ENCODE results near the gene HDAC11. TPM values are rescaled to one million over a fixed set of nuclear protein-coding genes. Genes with fewer than 3 reads are reported as not detected.
"Not testable (repeated sequence)": the region's sequence is repeated elsewhere in the genome, so short reads cannot be mapped to it uniquely, and the experiment has no call there.

The HDAC11 gene
- total RNA-seq, 2 donors from 2014 or later: 3.6 to 5.4 TPM

DNA sequence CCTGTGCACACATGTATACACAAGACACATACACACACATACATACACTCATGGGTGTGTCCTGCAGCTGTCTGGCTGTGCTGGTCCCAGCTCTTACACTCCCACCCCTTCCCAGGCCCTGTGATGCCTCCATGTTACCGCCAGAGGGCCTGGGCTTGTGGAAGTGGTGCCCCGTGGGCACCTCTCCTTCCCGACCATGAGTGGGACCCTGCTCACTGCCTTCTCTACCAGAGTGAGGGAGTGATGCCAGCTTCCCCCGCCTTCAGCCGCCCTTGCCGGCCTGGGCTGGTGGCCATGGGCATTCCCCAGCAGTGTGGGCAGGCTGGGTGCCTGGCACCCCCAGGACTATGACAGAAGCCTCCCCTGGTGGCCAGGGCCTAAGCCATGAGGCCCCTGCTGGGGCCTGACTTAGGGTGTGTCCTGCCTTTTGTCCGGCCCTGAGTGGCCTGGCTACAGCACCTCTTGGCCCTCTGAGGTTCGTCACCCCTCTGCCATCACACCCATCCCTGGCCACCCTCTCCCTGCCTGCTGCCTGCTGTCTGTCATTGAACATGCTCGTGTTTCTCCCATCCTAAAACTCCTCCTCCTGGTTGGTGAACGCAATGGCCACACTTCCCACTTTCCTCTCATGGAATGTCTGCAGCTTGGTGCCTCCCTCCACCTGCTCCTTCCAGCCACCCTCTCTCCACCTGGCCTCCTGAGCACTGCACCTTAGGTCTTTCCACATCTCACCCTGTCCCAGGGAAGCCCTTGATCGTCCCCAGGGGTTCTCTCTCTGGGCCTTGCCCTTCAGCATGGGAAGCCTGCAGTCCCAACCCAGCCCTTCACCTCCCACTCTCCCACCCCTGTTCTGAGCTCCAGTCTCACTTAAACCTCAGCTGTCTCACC is 14.6 kb downstream of the HDAC11 start:
- Mint-ChIP-seq H3K27ac (peak overlapping the region; percentile 31), H3K36me3 (ENCODE audit: low read depth) (no peaks in the 10 kb centered on the region), H3K9me3 (no peaks in the 10 kb centered on the region), H3K4me3 (no peak overlapping the region), H3K27me3 (no peaks in the 10 kb centered on the region), H3K4me1 (no peaks in the 10 kb centered on the region)
- ATAC-seq (replicated peaks): no peak

DNA sequence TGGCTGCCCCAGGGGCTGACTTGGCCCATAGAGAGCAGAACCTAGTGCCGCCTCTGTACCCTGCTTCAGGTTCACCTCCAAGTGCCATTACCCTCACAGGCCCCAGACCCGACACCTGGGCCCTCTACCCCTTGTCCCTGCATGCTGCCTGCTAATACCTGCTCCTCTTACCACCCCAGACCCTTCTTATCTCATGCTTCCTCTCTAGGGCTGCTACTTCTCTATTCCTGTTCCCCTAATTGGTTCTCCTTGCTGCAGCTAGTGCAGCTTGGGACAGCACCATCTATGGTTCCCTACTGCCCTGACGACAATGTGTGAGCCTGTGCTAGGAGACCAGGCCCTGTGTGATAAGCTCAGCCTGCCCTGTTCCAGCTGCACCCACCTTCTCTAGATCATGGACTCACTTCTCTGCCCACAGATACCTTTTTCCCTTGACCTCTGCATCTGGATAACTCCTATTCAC is 15.3 kb downstream of the HDAC11 start:
- no peaks in the 10 kb centered on the region for H3K27me3 Mint-ChIP-seq
- no peaks in the 10 kb centered on the region for H3K9me3 Mint-ChIP-seq
- peak overlapping the region; percentile 31 for H3K27ac Mint-ChIP-seq
- no peak for ATAC-seq (replicated peaks)
- no peaks in the 10 kb centered on the region for H3K36me3 Mint-ChIP-seq (ENCODE audit: low read depth)
- no peaks in the 10 kb centered on the region for H3K4me1 Mint-ChIP-seq
- H3K4me3 Mint-ChIP-seq: no peak overlapping the region

DNA sequence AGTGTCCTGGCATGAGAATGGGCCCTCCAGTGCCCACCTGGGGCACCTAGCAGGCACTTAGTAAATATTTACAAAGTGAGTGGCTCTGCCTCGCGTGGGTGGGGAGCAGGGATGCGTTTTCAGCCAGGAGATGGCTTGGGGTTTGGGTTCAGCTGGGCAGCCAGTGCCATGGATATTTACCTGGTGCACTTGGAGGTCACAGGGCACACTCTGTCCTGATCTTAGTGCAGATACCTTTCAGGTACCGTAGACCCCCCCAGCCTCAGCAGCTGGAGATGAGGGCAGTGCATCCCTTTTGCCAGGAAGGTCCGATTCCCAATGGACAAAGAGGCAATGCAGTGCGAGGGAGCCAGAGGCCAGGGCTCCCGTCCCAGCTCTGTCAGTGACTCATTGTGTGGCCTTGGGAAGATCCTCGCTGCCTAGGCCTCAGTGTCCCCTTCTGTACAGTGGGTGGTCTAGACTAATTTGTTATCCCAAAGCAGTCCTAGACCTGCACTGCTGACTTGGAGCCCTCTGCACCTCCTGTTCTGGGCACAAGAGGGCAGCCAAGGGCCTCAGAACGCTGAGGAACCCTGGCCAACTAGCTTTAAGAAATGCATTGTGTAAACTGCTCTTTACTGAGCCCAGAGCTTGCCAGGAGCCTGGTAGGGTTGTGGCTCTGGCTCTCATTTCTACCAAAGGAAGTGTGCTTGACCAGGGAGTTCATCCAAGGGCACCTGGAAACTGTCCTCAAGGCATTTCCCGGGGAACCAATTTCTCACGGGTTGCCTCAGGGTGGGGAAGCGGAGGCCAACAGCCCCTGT is 16.0 kb downstream of the HDAC11 start:
- no peaks in the 10 kb centered on the region for H3K4me1 Mint-ChIP-seq
- H3K9me3 Mint-ChIP-seq: no peaks in the 10 kb centered on the region
- no peaks in the 10 kb centered on the region for H3K27me3 Mint-ChIP-seq
- no peak overlapping the region for H3K27ac Mint-ChIP-seq
- H3K4me3 Mint-ChIP-seq: no peak overlapping the region
- H3K36me3 Mint-ChIP-seq (ENCODE audit: low read depth): no peaks in the 10 kb centered on the region
- ATAC-seq (replicated peaks): peak; percentile 82

DNA sequence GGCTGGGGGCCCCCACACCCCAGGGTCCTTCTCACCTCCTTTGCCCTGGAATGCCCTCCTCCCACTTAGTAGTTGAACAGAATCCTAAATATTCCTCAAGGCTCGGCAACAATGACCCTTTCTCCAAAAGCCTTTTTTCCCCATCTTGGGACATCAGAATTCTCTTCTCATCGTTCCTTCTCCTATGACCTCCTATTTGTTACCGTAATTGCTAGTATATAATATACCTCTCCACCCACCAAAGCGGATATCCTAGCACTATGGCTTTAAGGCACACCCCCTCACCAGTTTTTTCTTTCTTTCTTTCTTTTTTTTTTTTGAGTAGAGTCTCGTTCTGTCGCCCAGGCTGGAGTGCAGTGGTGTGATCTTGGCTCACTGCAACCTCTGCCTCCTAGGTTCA is 16.8 kb downstream of the HDAC11 start:
- no peak overlapping the region for H3K27ac Mint-ChIP-seq
- no peak for ATAC-seq (replicated peaks)
- H3K27me3 Mint-ChIP-seq: no peaks in the 10 kb centered on the region

DNA sequence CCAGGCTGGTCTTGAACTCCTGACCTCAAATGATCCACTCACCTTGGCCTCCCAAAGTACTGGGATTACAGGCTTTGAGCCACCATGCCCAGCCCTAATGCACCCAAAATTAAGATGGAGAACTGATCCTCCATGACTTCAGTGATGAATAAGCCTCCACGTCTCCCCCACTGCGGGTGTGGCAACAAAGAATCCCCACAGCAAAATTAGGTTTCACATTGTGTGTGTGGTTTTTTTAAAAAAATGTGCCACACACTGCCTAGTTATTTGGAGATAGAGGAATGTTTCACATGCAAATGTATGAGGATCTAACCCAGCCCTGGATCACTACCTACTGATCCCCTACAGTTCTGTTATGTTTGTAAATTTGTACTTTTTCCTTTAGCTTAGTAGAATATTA is 17.3 kb downstream of the HDAC11 start:
- Mint-ChIP-seq H3K27ac (no peak overlapping the region), H3K9me3 (no peaks in the 10 kb centered on the region), H3K4me1 (no peaks in the 10 kb centered on the region), H3K4me3 (no peak overlapping the region), H3K27me3 (no peaks in the 10 kb centered on the region), H3K36me3 (ENCODE audit: low read depth) (no peaks in the 10 kb centered on the region)
- ATAC-seq (replicated peaks): peak; percentile 46

More for the DNA sequence above, 16.8 kb downstream of the HDAC11 start:
- Mint-ChIP-seq H3K4me1 (no peaks in the 10 kb centered on the region), H3K9me3 (no peaks in the 10 kb centered on the region), H3K36me3 (ENCODE audit: low read depth) (no peaks in the 10 kb centered on the region), H3K4me3 (no peak overlapping the region)

DNA sequence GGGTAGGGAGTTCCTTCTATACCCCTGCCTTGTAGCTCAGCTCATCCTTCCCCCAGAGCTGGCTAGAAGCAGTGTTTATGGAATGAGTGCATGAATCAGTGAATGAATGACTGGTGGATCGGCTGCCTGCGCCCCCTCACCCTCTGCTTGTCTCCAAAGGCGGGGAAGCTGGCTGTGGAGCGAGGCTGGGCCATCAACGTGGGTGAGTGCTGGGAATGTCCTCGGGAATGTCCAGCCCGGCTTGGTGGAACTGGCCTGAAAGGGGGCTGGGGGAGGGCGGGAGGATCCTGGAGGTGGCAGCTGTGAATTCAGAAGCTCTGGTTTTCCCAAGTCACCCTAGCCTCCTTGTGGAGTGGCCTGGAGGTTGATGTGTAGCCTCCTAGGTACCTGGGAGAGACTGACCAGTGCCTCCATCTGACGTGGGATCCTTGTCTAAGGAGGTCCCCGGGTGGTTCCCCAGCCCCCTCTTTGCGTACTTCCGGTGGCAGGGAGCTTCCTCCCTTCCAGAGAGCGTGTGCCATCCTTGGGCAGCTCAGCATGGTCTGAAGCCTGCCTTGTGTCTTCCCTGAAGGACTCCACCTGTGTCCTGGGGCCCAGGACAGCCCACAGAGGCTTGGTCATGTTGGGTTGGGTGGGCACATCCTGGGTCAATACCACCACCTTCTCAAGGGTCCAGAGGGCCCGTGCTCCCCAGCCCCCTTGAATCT is 18.4 kb downstream of the HDAC11 start:
- no peaks in the 10 kb centered on the region for H3K27me3 Mint-ChIP-seq
- H3K9me3 Mint-ChIP-seq: no peaks in the 10 kb centered on the region
- H3K27ac Mint-ChIP-seq: no peak overlapping the region
- ATAC-seq (replicated peaks): no peak
- no peaks in the 10 kb centered on the region for H3K36me3 Mint-ChIP-seq (ENCODE audit: low read depth)
- no peaks in the 10 kb centered on the region for H3K4me1 Mint-ChIP-seq
- no peak overlapping the region for H3K4me3 Mint-ChIP-seq

DNA sequence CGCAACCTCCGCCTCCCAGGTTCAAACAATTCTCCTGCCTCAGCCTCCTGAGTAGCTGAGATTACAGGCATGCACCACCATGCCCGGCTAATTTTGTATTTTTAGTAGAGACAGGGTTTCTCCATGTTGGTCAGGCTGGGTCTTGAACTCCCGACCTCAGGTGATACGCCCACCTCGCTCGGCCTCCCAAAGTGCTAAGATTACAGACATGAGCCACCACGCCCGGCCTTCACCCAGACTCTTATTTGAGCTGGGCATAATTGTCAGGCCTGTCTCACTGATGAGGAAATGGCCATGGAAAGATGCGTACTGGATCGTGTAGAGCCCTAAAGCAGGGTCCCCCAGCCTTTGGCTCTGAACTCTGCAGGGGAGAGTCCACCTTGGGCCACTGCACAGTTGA is 19.1 kb downstream of the HDAC11 start:
- H3K9me3 Mint-ChIP-seq; H3K27me3 Mint-ChIP-seq; H3K4me1 Mint-ChIP-seq; H3K27ac Mint-ChIP-seq; ATAC-seq (replicated peaks); H3K36me3 Mint-ChIP-seq (ENCODE audit: low read depth); H3K4me3 Mint-ChIP-seq: not testable (repeated sequence)

DNA sequence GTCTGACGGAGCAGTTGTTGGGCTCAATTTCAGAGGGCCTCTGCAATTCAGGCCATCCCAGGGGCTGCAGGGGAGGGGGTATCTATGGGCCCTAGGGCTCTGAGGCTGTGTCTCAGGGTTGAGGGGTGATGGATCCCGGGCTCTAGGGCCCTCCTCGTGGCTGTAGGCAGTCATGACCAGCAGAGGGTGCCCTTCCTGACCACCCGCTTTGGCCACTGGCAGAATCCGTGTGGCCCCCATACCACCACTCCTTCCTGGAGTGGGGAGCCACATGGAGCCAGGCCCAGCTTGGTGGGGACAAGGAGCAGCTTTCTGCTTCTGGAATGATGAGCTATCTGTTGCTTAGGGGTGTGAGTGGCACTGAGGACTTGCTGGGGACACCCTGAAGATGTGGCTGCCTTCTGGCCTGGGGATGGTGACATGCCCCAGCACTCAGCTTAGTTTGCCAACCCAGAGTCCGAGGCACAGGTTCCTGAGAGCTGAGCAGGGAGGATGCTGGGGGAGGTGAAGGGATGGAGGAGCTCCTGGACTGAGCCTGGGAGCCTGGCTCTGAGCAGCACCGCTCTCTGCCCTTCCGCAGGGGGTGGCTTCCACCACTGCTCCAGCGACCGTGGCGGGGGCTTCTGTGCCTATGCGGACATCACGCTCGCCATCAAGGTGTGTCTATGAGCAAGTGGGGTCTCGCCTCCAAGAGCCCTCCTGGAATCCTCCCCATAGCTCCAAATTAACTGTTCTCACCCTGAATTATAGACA is 20.2 kb downstream of the HDAC11 start:
- H3K9me3 Mint-ChIP-seq: no peaks in the 10 kb centered on the region
- H3K27me3 Mint-ChIP-seq: no peaks in the 10 kb centered on the region
- H3K27ac Mint-ChIP-seq: no peak overlapping the region
- H3K36me3 Mint-ChIP-seq (ENCODE audit: low read depth): no peaks in the 10 kb centered on the region
- no peak overlapping the region for H3K4me3 Mint-ChIP-seq
- no peak for ATAC-seq (replicated peaks)
- H3K4me1 Mint-ChIP-seq: no peaks in the 10 kb centered on the region

DNA sequence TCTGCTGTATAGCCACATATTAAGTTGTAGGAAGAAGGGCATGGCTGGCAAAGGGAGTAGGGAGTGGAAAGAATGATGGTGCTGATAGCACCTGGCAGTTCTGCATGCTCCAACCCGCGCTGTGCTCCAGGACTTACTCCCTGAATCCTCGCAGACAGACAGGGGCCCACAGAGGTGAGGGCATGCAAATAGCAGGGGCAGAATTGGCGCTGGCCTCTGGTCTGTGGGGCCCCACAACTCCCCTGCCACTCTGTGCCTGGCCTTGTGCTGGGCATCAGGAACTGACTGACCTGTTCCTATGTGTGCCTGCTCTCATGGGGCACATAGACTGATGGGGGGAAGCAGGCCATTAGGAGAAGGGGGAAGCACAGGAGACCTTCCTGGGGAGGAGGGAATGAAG is 20.9 kb downstream of the HDAC11 start:
- H3K4me3 Mint-ChIP-seq: no peak overlapping the region
- peak overlapping the region; percentile 46 for H3K27ac Mint-ChIP-seq
- no peaks in the 10 kb centered on the region for H3K4me1 Mint-ChIP-seq
- H3K9me3 Mint-ChIP-seq: no peaks in the 10 kb centered on the region
- no peaks in the 10 kb centered on the region for H3K36me3 Mint-ChIP-seq (ENCODE audit: low read depth)
- no peak for ATAC-seq (replicated peaks)
- H3K27me3 Mint-ChIP-seq: no peaks in the 10 kb centered on the region

DNA sequence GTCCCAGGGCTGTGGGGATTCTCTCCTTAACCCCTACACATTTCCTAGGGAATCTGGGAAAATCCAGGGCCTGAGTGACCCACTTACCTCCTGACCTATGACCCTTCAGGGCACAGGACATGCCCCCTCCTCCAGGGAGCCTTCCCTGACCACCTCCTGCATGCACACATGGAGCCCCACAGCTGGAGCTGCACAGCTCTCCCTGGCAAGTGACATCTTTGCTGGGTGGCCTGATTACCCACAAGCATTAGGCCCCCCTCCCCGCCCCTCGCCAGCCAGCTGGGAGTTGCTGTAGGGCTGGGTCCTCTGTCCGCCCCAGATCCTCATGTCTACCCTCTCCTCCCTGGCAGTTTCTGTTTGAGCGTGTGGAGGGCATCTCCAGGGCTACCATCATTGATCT is 21.4 kb downstream of the HDAC11 start:
- no peaks in the 10 kb centered on the region for H3K36me3 Mint-ChIP-seq (ENCODE audit: low read depth)
- no peaks in the 10 kb centered on the region for H3K4me1 Mint-ChIP-seq
- no peak overlapping the region for H3K27ac Mint-ChIP-seq
- no peaks in the 10 kb centered on the region for H3K27me3 Mint-ChIP-seq
- no peaks in the 10 kb centered on the region for H3K9me3 Mint-ChIP-seq
- no peak for ATAC-seq (replicated peaks)
- H3K4me3 Mint-ChIP-seq: no peak overlapping the region

DNA sequence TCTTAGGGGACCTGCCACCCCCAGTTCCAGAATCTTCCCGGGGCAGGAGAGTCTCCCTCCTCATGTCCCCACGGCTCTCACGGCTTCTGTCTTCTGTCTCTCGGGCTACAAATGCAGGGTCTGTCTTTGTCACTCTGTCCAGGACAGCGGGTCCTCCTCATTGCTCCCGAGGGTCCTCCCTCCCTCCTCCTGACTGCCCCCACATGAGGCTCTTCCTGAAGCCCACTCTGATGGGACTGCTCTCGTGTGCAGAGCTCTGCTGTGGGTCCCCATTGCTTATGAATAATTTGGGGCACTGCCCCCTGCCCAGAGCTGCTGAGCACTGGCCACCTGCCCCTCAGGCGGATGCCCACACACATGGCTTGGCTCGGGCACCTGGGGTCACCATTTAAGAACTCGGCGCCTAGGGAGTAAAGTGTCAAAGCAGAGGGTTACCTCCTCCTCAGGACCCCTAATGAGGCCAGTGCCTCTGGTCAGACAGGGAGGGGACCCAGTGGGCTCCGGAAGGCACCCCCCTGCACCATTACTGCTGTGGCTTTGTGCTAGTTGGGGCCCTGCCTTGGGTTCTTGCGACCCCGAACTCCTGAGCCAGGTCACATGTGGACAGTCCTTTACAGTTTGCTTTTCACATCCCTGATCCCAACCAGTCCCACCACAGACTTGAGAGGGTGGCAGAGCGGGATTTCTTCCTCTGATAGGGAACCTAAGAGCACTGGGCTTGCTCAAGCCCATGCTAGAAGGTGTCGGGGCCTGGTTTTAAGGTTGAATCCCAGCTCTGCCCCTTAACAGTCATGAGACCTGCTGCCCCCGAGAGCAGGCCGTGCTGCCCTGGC is 22.1 kb downstream of the HDAC11 start:
- Mint-ChIP-seq H3K27ac (no peak overlapping the region), H3K36me3 (ENCODE audit: low read depth) (no peaks in the 10 kb centered on the region), H3K9me3 (no peaks in the 10 kb centered on the region), H3K27me3 (no peaks in the 10 kb centered on the region), H3K4me3 (no peak overlapping the region), H3K4me1 (no peaks in the 10 kb centered on the region)
- ATAC-seq (replicated peaks): no peak

DNA sequence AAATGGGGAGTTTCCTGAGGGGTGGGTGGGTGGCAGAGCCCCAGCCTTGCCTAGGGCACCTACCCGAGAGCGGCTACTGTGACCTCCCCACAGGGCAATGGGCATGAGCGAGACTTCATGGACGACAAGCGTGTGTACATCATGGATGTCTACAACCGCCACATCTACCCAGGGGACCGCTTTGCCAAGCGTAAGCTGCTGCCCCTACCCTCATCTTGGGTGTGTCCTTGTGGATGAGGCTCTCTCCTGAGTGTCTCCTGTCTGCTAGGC is 22.6 kb downstream of the HDAC11 start:
- no peaks in the 10 kb centered on the region for H3K4me1 Mint-ChIP-seq
- no peak overlapping the region for H3K4me3 Mint-ChIP-seq
- no peaks in the 10 kb centered on the region for H3K9me3 Mint-ChIP-seq
- no peaks in the 10 kb centered on the region for H3K27me3 Mint-ChIP-seq
- no peaks in the 10 kb centered on the region for H3K36me3 Mint-ChIP-seq (ENCODE audit: low read depth)
- no peak for ATAC-seq (replicated peaks)
- H3K27ac Mint-ChIP-seq: no peak overlapping the region

DNA sequence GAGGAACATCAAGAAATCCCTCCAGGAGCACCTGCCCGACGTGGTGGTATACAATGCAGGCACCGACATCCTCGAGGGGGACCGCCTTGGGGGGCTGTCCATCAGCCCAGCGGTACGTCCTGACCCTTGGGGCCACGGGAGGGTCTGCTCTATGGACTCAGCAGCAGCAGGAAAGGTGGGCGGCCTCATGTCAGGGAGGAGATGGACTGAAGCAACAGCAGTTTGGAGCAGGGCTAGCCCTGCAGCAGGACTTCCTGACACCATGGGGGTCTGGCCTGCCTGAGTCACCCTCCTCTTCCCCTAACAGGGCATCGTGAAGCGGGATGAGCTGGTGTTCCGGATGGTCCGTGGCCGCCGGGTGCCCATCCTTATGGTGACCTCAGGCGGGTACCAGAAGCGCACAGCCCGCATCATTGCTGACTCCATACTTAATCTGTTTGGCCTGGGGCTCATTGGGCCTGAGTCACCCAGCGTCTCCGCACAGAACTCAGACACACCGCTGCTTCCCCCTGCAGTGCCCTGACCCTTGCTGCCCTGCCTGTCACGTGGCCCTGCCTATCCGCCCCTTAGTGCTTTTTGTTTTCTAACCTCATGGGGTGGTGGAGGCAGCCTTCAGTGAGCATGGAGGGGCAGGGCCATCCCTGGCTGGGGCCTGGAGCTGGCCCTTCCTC is 24.2 kb downstream of the HDAC11 start:
- Mint-ChIP-seq H3K27ac (no peak overlapping the region), H3K36me3 (ENCODE audit: low read depth) (no peaks in the 10 kb centered on the region), H3K4me3 (no peak overlapping the region), H3K27me3 (no peaks in the 10 kb centered on the region), H3K9me3 (no peaks in the 10 kb centered on the region), H3K4me1 (no peaks in the 10 kb centered on the region)
- no peak for ATAC-seq (replicated peaks)
